Naive B cell (primary cell): ENCODE data around the gene SDHB. TPM values are rescaled to one million over a fixed set of nuclear protein-coding genes. Genes with fewer than 3 reads are reported as not detected.
"Not testable (repeated sequence)": the region's sequence is repeated elsewhere in the genome, so short reads cannot be mapped to it uniquely, and the experiment has no call there.

ENCODE experiments used
- ATAC-seq, 2 donors: fragments of 150-1000 bp; cut with Tn5 transposase; 2 replicates each; pipeline ENCODE4 v1.10.0; 2021; ENCODE audit warnings: low read depth in 2 of 2, mild to moderate bottlenecking in 2 of 2, moderate library complexity in 2 of 2
- DNase-seq: peaks from one replicate; pipeline ENCODE4 v3.0.0; 2022
- H3K27ac Mint-ChIP-seq, 6 donors: one replicate each; pipeline ENCODE4 v1.8.0; 2020 to 2022; ENCODE audit warnings: mild to moderate bottlenecking in 6 of 6, mixed read lengths in 6 of 6, moderate library complexity in 5 of 6, inconsistent platforms in 2 of 6
- H3K27me3 Mint-ChIP-seq, 3 donors: one replicate each; pipeline ENCODE4 v1.8.0; 2021 to 2022; ENCODE audit warnings: mixed read lengths in 3 of 3, mild to moderate bottlenecking in 1 of 3
- H3K36me3 Mint-ChIP-seq, 2 donors: one replicate each; pipeline ENCODE4 v1.8.0; 2020 to 2022; ENCODE audit warnings: mixed read lengths in 2 of 2, inconsistent platforms in 1 of 2, mild to moderate bottlenecking in 1 of 2
- H3K4me1 Mint-ChIP-seq, 3 donors: one replicate each; pipeline ENCODE4 v1.8.0; 2020 to 2022; ENCODE audit warnings: mixed read lengths in 3 of 3, inconsistent platforms in 1 of 3, mild to moderate bottlenecking in 1 of 3, moderate library complexity in 1 of 3
- H3K4me3 Mint-ChIP-seq, 8 donors: one replicate each; pipeline ENCODE4 v1.8.0; 2020 to 2022; ENCODE audit warnings: mild to moderate bottlenecking in 8 of 8, mixed read lengths in 8 of 8, moderate library complexity in 8 of 8, inconsistent platforms in 2 of 8
- H3K9me3 Mint-ChIP-seq, 7 donors: one replicate each; pipeline ENCODE4 v1.8.0; 2020 to 2022; ENCODE audit warnings: mixed read lengths in 7 of 7, mild to moderate bottlenecking in 5 of 7, inconsistent platforms in 2 of 7, moderate library complexity in 1 of 7
- polyA plus RNA-seq, 6 donors: library from polyadenylated mRNA; unstranded; fragments of 300-500 nt; fragmentation: Illumina TruSeq; gene quantifications; one replicate each; pipeline ENCODE4 v1.2.3, GENCODE V29; 2021; ENCODE audit warnings: low read depth in 6 of 6

Gene SDHB
- polyA plus RNA-seq, 6 donors from 2014 or later, result 133 to 248 (median 150) TPM

GRCh38 chr1:17067465-17068240 is 13.8 kb upstream of the SDHB start:
- peaks cover 0 to 10% (median 3%) of the 10 kb centered on the region in 7 donors for H3K9me3 Mint-ChIP-seq
- H3K27me3 Mint-ChIP-seq, result peaks cover 5 to 7% (median 6%) of the 10 kb centered on the region in 3 donors
- ATAC-seq (no peak), DNase-seq (no peak)
- H3K27ac Mint-ChIP-seq, result no peak overlapping the region
- no peaks in the 10 kb centered on the region for H3K4me1 Mint-ChIP-seq
- no peaks in the 10 kb centered on the region for H3K36me3 Mint-ChIP-seq
- no peak overlapping the region for H3K4me3 Mint-ChIP-seq

GRCh38 chr1:17067069-17067426 is 13.2 kb upstream of the SDHB start:
- Mint-ChIP-seq H3K4me1 (no peaks in the 10 kb centered on the region), H3K36me3 (no peaks in the 10 kb centered on the region), H3K9me3 (peaks cover 0 to 10% (median 3%) of the 10 kb centered on the region in 7 donors), H3K4me3 (no peak overlapping the region), H3K27ac (no peak overlapping the region), H3K27me3 (peaks cover 6 to 10% (median 6%) of the 10 kb centered on the region in 3 donors)
- no peak for DNase-seq
- no peak for ATAC-seq

GRCh38 chr1:17066361-17067068 is 12.7 kb upstream of the SDHB start:
- H3K27ac Mint-ChIP-seq, result no peak overlapping the region
- H3K36me3 Mint-ChIP-seq, result no peaks in the 10 kb centered on the region
- peaks cover 7 to 15% (median 11%) of the 10 kb centered on the region in 3 donors for H3K27me3 Mint-ChIP-seq
- ATAC-seq (no peak), DNase-seq (no peak)
- H3K9me3 Mint-ChIP-seq, result peaks cover 0 to 10% (median 3%) of the 10 kb centered on the region in 7 donors
- H3K4me1 Mint-ChIP-seq, result no peaks in the 10 kb centered on the region
- no peak overlapping the region for H3K4me3 Mint-ChIP-seq

DNA sequence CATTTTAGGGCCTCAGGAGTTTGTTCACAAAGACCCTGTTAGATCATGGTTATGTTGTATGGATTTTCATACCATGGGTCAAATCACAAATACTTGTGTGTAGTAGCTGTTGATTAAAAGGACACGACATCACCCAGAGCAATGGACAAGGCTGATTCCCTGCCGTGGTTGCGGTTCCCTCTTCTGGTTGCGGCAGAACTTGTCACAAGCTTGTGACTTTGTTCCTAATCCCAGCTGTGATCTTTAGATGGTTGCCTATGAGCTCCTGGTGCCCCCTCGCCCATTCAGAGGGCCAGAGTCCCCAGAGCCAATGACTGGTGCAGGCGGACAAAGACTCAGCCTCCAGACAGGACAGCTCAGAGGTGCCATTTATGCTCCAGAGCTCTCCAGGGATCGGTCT is 11.8 kb upstream of the SDHB start:
- Mint-ChIP-seq H3K4me3 (no peak overlapping the region), H3K4me1 (no peaks in the 10 kb centered on the region), H3K27me3 (peaks cover 8 to 17% (median 11%) of the 10 kb centered on the region in 3 donors), H3K36me3 (no peaks in the 10 kb centered on the region), H3K9me3 (peaks cover 0 to 10% (median 3%) of the 10 kb centered on the region in 7 donors), H3K27ac (no peak overlapping the region)
- ATAC-seq (no peak), DNase-seq (no peak)

DNA sequence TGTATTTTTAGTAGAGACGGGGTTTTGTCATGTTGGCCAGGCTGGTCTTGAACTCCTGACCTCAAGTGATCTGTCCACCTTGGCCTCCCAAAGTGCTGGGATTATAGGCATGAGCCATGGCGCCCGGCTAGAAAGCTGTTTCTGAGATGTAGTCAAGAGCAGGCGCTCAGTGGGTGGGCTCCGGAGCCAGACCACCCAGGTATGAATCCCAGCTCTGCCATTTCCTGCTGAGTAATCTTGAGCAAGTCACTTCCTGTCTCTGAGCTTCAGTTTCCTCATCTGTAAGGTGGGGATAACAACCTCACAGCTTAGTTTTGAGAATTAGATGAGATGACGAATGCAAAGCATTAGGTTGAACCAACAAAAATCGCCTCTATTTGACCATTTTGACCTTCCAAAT is 8.9 kb upstream of the SDHB start:
- H3K27ac Mint-ChIP-seq, H3K4me1 Mint-ChIP-seq, ATAC-seq, H3K4me3 Mint-ChIP-seq, H3K36me3 Mint-ChIP-seq, DNase-seq: not testable (repeated sequence)
- Mint-ChIP-seq H3K9me3 (peaks cover 0 to 10% (median 3%) of the 10 kb centered on the region in 7 donors), H3K27me3 (peaks cover 11 to 26% (median 21%) of the 10 kb centered on the region in 3 donors)

DNA sequence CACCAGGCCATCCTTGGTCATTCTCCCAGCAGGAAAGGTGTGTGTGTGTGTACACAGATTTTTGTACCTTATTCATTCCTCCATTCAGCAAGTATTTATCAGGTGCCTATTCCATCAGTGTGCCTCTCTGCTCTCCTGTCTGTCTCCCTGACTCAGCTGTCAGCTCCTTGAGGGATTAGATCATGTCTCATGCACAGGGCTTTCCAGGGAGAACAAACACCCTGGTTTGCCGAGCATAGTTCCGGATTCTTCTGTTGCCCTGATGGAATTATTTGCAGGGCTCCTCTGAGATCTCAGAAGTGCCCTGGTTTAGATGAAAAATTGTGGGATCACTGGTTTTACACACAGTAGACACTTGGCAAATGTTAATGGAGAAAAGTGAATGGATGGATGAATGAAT is 8.1 kb upstream of the SDHB start:
- no peaks in the 10 kb centered on the region for H3K36me3 Mint-ChIP-seq
- H3K9me3 Mint-ChIP-seq, result peaks cover 0 to 10% (median 3%) of the 10 kb centered on the region in 7 donors
- H3K27me3 Mint-ChIP-seq, result peaks cover 11 to 26% (median 20%) of the 10 kb centered on the region in 3 donors
- H3K27ac Mint-ChIP-seq, result peak overlapping the region in 1 of 6 donors; percentile 9
- peaks cover 0 to 6% (median 0%) of the 10 kb centered on the region in 3 donors for H3K4me1 Mint-ChIP-seq
- ATAC-seq (no peak), DNase-seq (no peak)
- H3K4me3 Mint-ChIP-seq, result no peak overlapping the region

GRCh38 chr1:17061486-17061885 is 7.7 kb upstream of the SDHB start:
- DNase-seq, result no peak
- no peak for ATAC-seq
- no peaks in the 10 kb centered on the region for H3K36me3 Mint-ChIP-seq
- H3K4me3 Mint-ChIP-seq, result no peak overlapping the region
- peaks cover 7 to 26% (median 20%) of the 10 kb centered on the region in 3 donors for H3K27me3 Mint-ChIP-seq
- H3K27ac Mint-ChIP-seq, result peak overlapping the region in 1 of 6 donors; percentile 9
- peaks cover 0 to 6% (median 0%) of the 10 kb centered on the region in 3 donors for H3K4me1 Mint-ChIP-seq
- peaks cover 0 to 10% (median 3%) of the 10 kb centered on the region in 7 donors for H3K9me3 Mint-ChIP-seq

DNA sequence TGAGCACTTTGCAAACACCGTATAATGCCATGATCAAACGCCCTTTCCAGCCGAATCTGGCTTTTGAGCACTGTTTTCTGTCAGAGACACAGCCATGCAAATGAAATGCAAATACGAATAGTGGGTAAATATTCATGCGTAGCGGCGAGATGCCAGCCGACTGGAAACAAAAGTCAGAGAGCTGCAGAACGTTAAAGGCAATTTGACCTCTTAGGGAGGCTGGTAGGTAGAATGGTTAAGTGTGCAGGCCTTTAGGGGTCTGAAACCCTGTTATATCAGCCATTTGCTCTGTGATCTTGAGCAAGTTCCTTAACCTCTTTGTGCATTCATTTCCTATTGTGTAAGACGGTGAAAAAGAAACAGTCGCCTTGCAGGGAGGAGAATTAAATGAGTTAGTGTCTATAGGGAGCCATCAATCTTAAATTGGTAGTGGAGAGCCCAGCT is 6.5 kb upstream of the SDHB start:
- peaks cover 0 to 10% (median 3%) of the 10 kb centered on the region in 7 donors for H3K9me3 Mint-ChIP-seq
- H3K4me3 Mint-ChIP-seq, result peak overlapping the region in 1 of 8 donors; percentile 13
- no peak overlapping the region for H3K27ac Mint-ChIP-seq
- H3K36me3 Mint-ChIP-seq, result no peaks in the 10 kb centered on the region
- peak in 1 of 2 donors; percentile 53 for ATAC-seq
- H3K4me1 Mint-ChIP-seq, result peaks cover 0 to 6% (median 0%) of the 10 kb centered on the region in 3 donors
- no peak for DNase-seq
- peaks cover 6 to 26% (median 20%) of the 10 kb centered on the region in 3 donors for H3K27me3 Mint-ChIP-seq

- Mint-ChIP-seq H3K27ac (peak overlapping the region in 1 of 6 donors; percentile 38), H3K4me3 (peak overlapping the region in 2 of 8 donors; percentile 13 to 69), H3K27me3 (peaks cover 6 to 26% (median 20%) of the 10 kb centered on the region in 3 donors), H3K4me1 (peaks cover 0 to 6% (median 0%) of the 10 kb centered on the region in 3 donors), H3K9me3 (peaks cover 0 to 5% (median 0%) of the 10 kb centered on the region in 7 donors), H3K36me3 (no peaks in the 10 kb centered on the region)
- peak; percentile 13 for DNase-seq
- peak; percentile 68 to 77 for ATAC-seq
These were observed 5.8 kb upstream of the SDHB start for GRCh38 chr1:17059391-17060305.

DNA sequence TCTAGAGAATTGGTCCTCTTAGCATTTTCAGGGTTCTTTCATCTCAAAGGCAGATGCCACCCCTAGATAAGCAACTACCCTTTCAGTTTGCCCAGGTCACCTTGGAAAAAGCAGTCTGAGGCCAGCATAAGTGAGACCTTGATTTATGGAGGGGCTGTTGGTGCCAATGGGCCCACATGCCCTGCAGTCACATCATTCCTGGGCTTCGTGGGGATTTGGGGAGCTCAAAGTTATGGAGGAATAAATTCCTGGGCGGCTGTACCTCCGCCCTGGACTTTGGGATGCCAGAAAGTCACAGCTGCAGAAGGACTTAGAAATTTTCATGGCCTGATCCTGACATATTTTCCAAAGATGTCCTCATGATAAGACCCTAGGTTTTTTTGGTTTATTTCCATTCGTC is 2.7 kb upstream of the SDHB start:
- H3K9me3 Mint-ChIP-seq, result no peaks in the 10 kb centered on the region
- peaks cover 14 to 32% (median 16%) of the 10 kb centered on the region in 3 donors for H3K4me1 Mint-ChIP-seq
- H3K4me3 Mint-ChIP-seq, result peak overlapping the region in 2 of 8 donors; percentile 59 to 70
- no peak overlapping the region for H3K27ac Mint-ChIP-seq
- peaks cover under 1 to 20% (median 12%) of the 10 kb centered on the region in 3 donors for H3K27me3 Mint-ChIP-seq
- DNase-seq (no peak), ATAC-seq (no peak)
- no peaks in the 10 kb centered on the region for H3K36me3 Mint-ChIP-seq

DNA sequence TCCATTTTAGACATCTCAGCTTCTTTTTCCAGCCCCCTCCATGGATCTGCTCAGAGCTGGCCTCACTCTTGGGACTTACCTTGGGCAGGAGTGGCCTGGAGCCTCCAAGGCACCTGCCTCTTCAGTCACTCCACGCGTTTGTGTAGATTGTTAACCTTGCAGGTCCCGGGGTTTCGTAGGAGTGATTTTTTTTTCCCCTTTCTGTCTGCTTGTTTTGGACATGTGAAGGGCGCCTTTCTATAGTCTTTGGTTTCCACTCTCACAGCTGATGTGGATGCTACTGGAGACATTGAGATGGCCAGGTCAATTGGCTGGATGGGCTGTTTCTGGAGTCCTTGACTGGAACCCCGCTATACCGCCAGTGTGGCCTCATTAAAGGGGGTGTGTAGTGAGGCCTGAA is 2.0 kb upstream of the SDHB start:
- Mint-ChIP-seq H3K36me3 (no peaks in the 10 kb centered on the region), H3K9me3 (no peaks in the 10 kb centered on the region), H3K27me3 (peaks cover 0 to 18% (median 10%) of the 10 kb centered on the region in 3 donors), H3K27ac (peak overlapping the region in 1 of 6 donors; percentile 6), H3K4me3 (peak overlapping the region in 6 of 8 donors; percentile 26 to 99 (median 68)), H3K4me1 (peaks cover 20 to 39% (median 22%) of the 10 kb centered on the region in 3 donors)
- no peak for ATAC-seq
- DNase-seq, result no peak

DNA sequence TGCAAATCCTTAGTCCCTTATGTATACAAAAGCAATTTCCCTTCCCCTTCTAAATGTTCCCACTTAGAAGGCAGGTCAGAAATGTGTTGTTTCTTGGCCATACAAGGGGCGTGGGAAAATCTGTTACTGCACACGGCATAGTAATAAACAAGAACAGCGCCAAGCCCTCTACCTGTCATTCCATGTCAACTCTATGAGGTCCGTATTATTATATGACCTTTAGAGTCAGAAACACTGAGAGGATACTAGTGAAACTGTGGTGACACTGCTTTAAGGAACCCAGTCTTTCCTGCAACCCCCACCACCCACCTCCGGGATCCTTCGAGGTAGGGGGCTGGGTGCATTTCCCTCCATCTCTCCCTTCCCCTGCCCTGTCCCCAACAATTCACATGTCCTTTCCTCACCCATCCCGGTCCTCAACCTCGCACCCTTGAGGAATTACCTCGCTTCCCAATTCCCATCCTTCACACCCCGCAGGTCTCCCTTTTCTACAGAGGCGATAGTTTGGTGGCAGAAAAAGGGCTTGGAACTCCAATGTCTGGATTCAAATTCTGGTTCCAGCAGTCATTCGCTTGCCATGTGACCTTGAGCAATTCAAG is 647 bp downstream of the SDHB start:
- ATAC-seq (no peak), DNase-seq (no peak)
- Mint-ChIP-seq H3K36me3 (no peaks in the 10 kb centered on the region), H3K4me1 (peaks cover 20 to 35% (median 22%) of the 10 kb centered on the region in 3 donors), H3K4me3 (peak overlapping the region; percentile 98 to 100 (median 99)), H3K27me3 (peaks cover 0 to 5% (median 4%) of the 10 kb centered on the region in 3 donors), H3K9me3 (no peaks in the 10 kb centered on the region), H3K27ac (peak overlapping the region; percentile 97 to 99 (median 98))
